Transverse colon (tissue), 4 donors: ENCODE measurements around the gene TRMU.
A peak's percentile ranks its signal among the peaks of the same experiment; 100 is the strongest.

Experiments used
- CTCF ChIP-seq, 5 experiments: fragments of 200-600 bp in 3 of 5; fragments of 450-650 bp in 2 of 5; sonication (generic) in 3 of 5; IDR thresholded peaks; 1 replicate in 2 of 5; 2 replicates in 3 of 5; pipeline ENCODE4 v1.5.1; 2016 to 2017; ENCODE audit warnings: antibody characterized with exemption in 5 of 5, inconsistent platforms in 3 of 5, mild to moderate bottlenecking in 2 of 5, moderate library complexity in 1 of 5
- POLR2A ChIP-seq: fragments of 450-650 bp; IDR thresholded peaks from one replicate; pipeline ENCODE4 v1.6.1; 2016; ENCODE audit warnings: antibody characterized with exemption, mild to moderate bottlenecking, moderate library complexity
- POLR2AphosphoS5 ChIP-seq, 3 donors: sonication (generic); formaldehyde crosslinking; IDR thresholded peaks; one replicate each; pipeline ENCODE4 v1.6.1; 2016; ENCODE audit warnings: antibody characterized with exemption in 3 of 3

- TF ChIP-seq CTCF (IDR thresholded peaks at IDR 0.05) (peak in 1 of 5 experiments; percentile 6), POLR2AphosphoS5 (IDR thresholded peaks at IDR 0.05) (peak; percentile 73 to 91 (median 84)), POLR2A (peak; percentile 76)
These were observed at the start of gene TRMU for GRCh38 chr22:46335201-46336118.
